Lung microvascular endothelial cell (primary cell): ENCODE measurements around the gene GLI3. TPM values are rescaled to one million over a fixed set of nuclear protein-coding genes. Genes with fewer than 3 reads are reported as not detected.
A peak's percentile ranks its signal among the peaks of the same experiment; 100 is the strongest.

Experiments
- DNase-seq, 2 donors: peaks; one replicate each; pipeline versions ENCODE4 v3.0.0 to v3.0.0-alpha.2; 2010; ENCODE audit warnings: low read depth in 2 of 2
- total RNA-seq: library from RNA; depleted of rRNA; stranded (reverse); fragments of >200 nt; gene quantifications from 2 replicates; pipeline ENCODE4 v1.2.1, GENCODE V29; 2014

GLI3 gene
- total RNA-seq, 1 donor from 2014 or later = under 0.01 TPM

GRCh38 chr7:42082144-42082543 is 154.9 kb downstream of the GLI3 start:
- no peak for DNase-seq

- no peak for DNase-seq
Measured at GRCh38 chr7:42081671-42082070, 155.3 kb downstream of the GLI3 start.

GRCh38 chr7:42080841-42081586 is 156.0 kb downstream of the GLI3 start:
- DNase-seq = no peak

- no peak for DNase-seq
Measured at GRCh38 chr7:42077271-42078135, 159.5 kb downstream of the GLI3 start.

GRCh38 chr7:42076870-42077269 is 160.1 kb downstream of the GLI3 start:
- no peak for DNase-seq

DNA sequence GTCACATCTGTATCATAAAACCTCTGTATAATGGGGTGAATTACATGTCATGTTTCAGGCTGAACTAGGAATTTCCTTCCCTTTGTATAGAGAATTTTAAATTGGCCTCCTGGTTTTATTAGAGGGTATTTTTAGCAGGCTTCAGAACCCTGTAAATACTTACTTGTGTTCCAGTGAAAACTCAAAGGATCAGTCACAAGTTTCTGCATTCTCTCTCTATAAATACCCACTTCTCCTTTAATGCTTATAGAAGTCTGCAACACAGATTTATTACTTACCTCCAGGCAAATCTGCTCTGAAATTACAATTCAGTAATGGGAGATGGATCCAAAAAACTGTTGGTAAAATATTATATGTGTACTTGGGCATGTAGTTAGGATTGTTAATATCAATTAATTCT is 161.6 kb downstream of the GLI3 start:
- no peak for DNase-seq

GRCh38 chr7:42074076-42074475 is 162.9 kb downstream of the GLI3 start:
- no peak for DNase-seq

DNA sequence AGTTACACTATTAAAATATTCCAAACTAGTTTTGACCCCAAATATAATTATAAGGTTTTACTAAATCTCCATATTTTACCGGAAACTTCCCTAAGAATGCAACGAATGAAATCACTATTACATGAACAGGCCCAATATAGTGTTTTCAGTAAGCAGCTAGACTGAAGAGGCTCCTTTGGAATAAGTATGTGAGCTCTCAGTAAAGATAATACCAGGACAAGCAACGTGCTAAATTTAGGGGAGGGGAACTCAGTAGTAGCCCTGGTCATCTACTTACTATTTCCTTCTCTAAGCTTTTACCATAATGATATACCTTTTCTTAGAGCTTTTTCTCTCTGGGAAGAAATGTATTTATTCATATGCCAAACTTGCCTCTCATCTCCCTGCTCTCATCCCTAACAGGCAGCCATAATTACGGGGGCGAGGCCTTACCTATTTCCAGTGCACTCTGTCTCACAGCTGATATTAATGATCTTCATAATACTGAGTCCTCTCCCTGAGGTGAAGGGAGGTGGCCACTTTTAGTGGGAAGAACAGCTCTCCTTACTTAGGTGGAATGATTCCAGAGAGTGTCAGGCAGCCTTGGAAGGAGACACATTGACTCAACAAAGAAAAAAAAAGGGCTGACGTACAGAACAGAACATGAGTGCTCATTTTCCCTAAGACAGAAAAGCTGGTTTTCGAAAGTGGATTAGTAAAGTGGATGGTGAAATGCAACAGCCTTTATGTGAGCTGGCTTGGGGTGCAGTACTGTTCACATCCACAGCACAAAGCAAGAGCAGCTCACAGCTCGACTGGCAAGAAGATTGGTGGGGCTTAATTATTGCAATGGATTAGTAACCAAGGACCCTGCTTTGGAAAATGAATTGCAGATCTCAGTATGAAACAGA is 165.4 kb downstream of the GLI3 start:
- DNase-seq = no peak

- peak in 1 of 2 donors; percentile 41 for DNase-seq
Measured at GRCh38 chr7:42070068-42070467, 166.9 kb downstream of the GLI3 start.

GRCh38 chr7:42069590-42069989 is 167.4 kb downstream of the GLI3 start:
- no peak for DNase-seq

DNA sequence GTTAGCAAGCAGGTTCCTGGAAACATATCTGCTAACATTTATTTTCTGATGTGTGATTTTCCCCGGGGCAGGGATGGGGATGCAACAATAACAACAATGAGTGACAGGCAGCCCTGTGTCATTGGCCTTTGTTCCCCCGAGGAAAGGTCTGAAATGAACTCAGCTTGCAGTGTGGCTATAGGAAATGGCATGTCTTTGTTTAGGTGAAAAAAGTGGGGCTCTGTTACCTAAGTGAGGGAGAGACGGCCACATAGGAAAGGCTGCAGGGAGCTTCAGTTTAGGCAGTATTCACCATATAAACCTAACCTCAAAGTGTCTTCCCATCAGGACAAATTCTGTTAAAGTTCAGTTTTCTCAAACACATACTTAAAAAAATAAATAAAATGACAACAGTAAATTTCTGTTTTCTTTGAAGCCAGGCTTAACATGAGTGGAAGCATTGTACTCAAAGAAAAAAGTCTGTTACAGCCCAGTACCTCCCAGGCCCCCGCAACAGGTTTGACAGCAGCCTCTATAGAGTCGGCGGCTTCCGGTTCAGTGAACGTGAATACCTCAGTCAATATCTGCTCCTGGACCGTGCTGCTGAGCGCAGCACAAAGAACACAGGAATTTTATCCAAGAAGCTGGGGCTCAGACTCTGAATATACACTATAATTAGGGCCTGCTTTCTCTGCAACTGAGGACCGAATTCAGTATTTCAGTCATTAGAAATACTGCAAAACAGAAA is 168.3 kb downstream of the GLI3 start:
- no peak for DNase-seq

GRCh38 chr7:42065942-42066341 is 171.1 kb downstream of the GLI3 start:
- DNase-seq = no peak

GRCh38 chr7:42065015-42065414 is 172.0 kb downstream of the GLI3 start:
- no peak for DNase-seq

- no peak for DNase-seq
Measured at GRCh38 chr7:42064534-42064933, 172.5 kb downstream of the GLI3 start.

DNA sequence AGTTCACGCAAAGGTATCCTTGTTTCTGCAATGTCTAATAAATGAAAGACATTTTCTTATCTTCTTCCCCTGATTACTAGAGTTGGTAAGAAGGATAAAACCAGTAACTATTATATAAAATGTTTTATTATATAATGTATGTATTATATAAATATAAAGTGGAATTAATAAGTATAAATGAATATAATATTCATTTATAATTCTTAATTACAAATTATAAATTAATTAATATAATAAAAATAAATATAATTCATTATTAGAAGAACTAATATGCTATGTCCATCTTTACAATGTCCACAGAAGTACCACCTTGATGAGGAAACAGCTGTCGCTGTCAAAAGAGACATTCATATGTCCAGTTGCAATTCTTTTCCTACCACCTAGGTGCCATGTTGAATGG is 177.7 kb downstream of the GLI3 start:
- no peak for DNase-seq

- DNase-seq = no peak
Measured at GRCh38 chr7:42057331-42057730, 179.7 kb downstream of the GLI3 start.

DNA sequence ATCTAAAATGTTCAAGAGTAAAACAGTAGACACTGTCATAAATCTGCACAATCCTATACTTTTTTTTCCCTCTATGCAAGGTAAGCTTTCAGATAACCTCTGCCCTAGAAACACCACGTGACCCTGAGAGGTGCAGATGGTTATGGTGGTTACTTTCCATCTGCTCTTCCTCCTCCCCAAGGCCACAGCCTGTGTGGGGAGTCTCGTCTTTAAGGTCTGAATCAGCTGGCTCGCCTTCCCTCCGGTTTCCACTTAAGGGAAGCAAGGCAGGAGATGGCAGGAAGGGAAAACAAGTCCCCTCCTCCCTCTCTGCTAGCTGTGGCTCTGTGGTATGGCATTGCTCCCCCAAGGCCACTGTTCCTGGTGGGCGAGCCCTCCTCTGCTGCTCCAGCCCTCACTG is 181.8 kb downstream of the GLI3 start:
- DNase-seq = no peak

DNA sequence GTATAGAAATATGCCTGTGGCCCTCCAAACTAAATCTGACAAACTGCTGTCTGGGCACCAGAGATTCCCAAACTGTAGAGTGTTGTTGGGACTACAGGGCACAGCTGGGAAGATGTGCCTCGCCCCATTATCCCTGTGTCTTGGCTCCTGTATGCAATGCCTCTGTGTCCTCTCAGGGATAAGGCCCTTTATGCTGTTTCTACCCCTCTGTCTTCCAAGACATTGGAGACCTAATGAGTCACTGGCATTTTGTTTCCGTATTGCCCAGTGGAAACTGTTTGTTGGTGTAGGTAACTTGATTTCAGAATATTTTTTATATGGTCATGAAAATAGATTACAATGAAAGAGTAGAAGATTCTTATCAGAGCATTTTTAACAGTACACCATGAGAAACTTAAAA is 183.2 kb downstream of the GLI3 start:
- DNase-seq = peak in 1 of 2 donors; percentile 22

DNA sequence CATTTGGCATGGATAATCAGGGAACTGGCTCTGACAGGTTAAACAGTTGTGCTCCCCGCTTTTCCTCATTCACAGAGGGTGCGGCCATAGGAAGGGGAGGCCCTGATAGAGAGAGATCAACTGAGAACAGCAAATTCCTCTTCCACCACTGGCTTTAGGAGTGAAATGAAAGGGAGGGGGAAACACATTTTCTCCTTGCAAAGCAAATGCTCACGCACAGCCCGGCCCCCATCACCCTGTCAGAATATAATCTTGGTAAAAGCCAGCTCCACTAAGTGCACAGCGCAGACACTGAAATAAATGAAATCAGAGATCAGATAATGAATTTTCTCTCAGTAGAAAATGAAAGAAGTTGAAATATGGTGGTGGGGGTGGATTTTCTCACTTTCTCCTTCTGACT is 187.2 kb downstream of the GLI3 start:
- no peak for DNase-seq

DNA sequence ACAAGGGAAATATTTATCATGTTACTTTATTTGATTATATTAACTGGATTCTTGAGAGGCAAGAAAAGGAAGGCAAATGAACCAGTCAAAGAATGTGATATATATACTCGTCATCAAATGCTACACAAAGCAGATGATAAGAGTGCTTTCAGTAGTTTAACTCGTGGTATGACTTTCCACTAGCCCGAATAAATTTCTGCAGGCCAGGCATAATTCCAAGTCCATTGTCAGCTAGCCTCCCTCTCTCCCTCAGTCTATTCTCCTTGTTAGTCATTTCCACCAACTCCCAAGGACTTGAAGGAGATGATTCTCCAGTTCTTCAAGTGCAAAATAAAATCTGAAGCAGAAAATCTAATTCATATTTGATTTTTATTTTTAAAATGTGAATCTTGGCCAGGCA is 190.5 kb downstream of the GLI3 start:
- DNase-seq = no peak

- DNase-seq = no peak
Measured at GRCh38 chr7:42045961-42046360, 191.0 kb downstream of the GLI3 start.
